ENCODE data around the gene EIPR1.

The EIPR1 gene

GRCh38 chr2:3169106-3169870, 208.3 kb downstream of the EIPR1 start:
- DNase-seq = no peak

DNA sequence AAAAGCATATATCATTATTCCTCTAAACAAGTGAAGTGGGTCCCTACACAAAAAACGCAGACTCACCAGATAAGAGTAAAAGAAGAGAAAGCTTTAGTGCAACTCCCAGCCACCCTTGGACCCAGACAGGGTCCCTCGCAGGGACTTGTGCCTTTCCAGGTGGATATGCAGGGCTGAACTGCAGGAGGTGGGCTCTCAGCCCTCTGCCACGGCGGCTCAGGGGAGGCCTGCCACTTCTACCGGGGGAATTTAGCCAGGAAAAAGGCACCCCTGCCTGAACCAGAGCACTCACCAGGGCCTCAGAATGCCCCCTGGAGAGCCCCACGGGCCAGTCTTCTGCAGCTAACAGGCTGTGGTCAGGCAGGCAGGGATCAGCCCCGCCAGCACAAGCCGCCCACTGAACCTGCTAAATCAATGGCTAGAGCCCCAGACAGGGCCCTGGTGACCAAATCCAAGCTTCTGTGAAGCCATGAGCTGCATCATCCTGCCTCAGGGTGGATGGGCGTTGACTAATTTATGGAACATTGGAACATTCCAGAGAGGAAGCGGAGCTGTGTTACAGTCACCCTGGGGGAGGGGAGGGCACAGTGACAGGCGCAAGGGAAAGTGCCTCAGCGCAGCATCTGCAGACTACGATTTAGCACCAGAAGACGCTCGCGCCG, 209.3 kb downstream of the EIPR1 start:
- DNase-seq = no peak

DNA sequence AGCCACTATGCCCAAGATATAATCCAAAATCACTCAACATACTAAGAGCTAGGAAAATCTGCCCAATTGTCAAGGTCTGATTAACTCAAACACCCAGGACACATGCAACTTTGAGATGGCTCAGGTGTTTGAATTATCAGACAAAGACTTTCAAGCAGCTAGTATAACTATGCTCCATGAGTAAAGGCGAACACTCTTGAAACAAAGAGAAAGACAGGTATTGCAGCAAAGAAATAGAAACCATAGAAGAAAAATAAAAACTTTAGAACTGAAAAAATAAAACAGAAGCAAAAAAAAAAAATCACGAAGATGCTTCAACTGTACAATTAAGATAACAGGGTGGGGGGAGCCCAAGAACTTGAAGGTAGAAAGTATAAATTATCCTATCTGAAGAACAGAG, 214.2 kb downstream of the EIPR1 start:
- DNase-seq = no peak

- DNase-seq = no peak
Observed at GRCh38 chr2:3162442-3163077, 215.1 kb downstream of the EIPR1 start.

DNA sequence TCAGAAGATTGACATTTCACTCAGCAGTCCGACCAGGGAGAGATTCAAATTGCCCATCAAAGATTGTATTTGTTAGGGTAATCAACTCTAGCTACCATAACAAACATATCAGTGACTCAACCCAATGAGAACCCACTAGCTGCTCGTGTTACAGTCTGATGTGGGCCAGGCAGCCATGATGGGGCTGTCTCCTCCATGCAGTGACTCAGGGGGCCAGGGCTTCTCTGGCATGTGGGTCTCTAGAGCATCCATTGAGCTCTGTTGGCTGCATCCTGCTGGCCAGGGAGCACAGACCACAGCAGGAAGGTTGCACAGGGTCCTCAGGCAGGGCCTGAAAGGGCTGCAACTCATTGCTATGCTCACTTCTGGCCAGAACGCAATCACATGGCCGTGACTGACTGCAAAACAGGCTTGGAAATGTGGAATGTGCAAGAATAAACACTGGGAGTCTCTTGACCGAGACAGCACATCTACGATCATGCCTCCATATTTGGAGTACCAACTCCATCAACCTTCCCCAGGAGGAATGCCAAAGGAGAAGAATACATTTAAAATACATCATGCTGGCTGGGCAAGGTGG, 216.8 kb downstream of the EIPR1 start:
- DNase-seq = no peak

DNA sequence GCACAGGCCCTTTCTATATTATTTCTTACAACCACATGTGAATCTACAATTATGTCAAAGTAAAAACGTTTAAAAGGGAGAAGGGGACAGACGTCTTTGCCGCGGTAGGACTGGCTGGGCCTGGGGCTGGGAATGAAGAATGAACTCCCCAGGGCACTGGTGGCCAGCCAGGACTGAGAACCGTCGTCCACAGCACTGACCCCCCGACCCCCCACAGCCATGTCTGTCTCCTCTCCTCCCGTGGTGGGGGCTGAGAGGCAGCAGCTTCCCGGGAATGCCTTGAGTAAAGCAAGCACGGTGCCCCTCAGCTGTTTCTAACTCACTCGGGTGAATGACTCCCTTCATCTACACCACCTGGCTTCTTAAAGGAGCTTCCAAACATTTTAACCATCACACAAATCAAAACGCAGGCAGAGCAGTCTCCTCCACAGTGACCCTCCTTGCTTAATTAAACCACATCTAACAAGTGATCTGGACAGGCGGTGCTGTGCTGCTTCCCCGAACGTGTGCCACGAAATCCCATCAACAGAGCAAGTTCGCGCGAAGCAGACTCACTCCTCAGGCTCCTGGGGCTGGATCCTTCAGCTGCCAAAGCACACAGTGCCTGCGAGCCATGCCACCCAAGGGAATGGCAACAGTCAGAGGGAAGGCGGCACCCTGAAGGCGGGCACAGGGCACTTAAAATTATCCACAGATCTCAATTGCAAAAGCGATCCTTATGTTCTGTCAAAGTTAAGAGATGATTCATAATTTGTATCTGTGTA, 217.7 kb downstream of the EIPR1 start:
- no peak for DNase-seq

GRCh38 chr2:3154700-3155099, 222.9 kb downstream of the EIPR1 start:
- DNase-seq = no peak

GRCh38 chr2:3154146-3154545, 223.5 kb downstream of the EIPR1 start:
- DNase-seq = no peak

DNA sequence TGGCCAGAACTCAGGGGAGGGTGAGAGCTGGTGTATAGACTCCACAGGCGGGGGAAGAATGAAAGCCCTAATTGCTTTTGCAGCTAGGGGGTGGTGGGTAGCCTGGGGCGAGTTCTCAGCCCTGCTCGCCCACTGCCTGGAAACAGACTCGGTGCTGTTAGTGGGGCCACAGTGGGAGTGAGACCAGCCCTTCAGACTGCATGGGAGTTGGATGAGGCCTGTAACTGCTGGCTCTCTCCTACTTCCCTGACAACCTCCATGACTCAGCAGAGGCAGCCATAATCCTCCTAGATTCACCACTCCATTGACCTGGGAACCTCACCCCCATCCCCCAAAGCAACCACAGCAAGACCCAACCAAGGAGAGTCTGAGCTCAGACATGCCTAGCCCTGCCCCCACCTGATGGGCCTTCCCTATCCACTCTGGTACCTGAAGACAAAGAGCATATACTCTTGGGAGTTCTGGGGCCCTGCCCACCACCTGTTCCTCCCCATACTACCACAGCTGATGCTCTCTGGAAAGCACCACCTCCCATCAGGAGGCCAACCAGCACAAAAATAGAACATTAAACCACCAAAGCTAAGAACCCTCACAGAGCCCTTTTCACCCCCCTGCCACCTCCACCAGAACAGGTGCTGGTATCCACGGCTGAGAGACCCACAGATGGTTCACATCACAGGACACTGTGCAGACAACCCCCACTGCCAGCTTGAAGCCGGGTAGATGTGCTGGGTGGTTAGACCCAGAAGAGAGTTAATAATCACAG, 226.3 kb downstream of the EIPR1 start:
- DNase-seq = no peak

- DNase-seq = no peak
Observed at GRCh38 chr2:3149441-3150217, 228.0 kb downstream of the EIPR1 start.

- DNase-seq = no peak
Observed at GRCh38 chr2:3148716-3149115, 228.9 kb downstream of the EIPR1 start.

- DNase-seq = no peak
Observed at GRCh38 chr2:3147651-3148530, 229.7 kb downstream of the EIPR1 start.

- DNase-seq = no peak
Observed at GRCh38 chr2:3146772-3147650, 230.6 kb downstream of the EIPR1 start.

- no peak for DNase-seq
Observed at GRCh38 chr2:3146175-3146574, 231.4 kb downstream of the EIPR1 start.

DNA sequence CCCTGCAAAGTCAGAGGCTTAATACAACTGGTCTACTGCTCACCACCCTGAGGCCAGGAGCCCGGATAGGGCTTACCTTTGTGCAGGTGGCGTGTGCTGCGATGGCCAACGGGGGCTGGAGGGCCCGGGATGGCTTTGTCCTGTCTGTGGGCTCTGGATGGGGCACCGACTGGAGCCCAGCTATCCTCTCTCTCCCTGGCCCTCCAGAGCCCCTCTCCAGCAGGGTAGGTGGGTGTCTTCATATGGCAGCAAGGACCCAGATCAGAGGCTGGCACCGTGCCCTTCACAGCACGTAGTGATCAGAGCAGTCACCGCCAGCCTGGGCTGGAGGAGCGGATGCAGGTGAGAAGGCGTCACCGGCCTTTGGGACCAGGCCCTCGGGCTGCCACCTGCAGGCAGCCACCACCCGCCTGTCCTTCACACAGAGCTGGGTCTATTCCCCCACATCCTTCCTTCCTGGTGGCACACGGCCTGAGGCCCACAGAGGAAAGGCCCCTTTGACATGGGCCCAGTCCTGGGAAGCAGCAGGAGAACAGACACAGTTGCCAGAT, 232.1 kb downstream of the EIPR1 start:
- DNase-seq = no peak

GRCh38 chr2:3144856-3145255, 232.8 kb downstream of the EIPR1 start:
- DNase-seq = no peak

DNA sequence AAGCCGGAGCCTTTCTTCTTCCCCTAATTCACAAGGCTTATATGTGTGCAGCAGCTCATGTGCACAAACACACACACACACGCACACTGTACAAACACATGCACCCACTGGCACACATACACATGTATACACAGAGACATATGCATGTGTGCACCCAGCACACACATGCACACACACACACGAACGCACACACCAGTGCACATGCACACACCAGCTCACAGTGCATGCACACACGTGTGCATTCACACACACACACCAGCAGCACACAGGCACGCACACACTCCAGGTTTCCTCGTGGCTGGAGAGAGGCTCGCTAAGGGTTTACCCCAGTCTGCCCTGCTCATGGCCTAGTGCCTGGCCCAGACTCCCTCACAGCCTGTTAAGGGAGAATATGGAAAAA, 234.0 kb downstream of the EIPR1 start:
- no peak for DNase-seq

DNA sequence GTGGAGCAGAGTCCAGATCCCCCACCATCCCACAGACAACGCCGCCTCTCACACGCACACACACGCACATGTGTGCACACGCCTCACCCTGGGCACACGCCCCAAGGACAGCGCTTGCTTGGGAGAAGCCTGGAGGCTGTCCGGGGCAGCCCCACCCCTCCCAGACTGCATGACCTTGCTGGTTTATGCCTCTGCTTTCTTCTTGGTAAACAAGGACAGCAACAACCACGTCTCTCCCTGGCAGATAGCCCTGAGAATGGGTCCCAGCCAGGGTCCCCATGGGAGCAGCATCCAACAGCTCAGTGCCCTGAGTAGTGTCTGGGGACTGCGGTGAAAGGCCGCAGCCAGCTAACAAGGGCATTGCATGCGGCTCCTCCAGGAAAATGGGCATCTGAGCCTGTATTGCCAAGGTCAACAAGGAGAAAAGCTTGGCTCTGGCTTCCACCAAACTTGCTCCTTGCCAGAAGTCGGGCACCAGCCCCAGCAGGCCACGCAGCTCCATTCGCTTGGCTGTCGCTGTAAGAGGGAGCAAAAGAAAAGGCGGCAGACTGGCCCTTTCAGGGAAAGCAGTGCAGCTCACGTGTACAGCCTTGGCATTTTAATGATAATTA, 234.6 kb downstream of the EIPR1 start:
- no peak for DNase-seq

GRCh38 chr2:3142210-3142609, 235.4 kb downstream of the EIPR1 start:
- DNase-seq = no peak
